Spleen (tissue), 11 donors: ENCODE data around the gene FST. TPM values are rescaled to one million over a fixed set of nuclear protein-coding genes. Genes with fewer than 3 reads are reported as not detected.

Experiments used
- DNase-seq: peaks from one replicate; pipeline ENCODE4 v3.0.0-alpha.2; 2020
- H3K27ac ChIP-seq, 8 donors: fragments of 200-600 bp; sonication (generic) in 7 of 8; 1 replicate in 4 of 8; 2 replicates in 4 of 8; pipeline versions ENCODE4 v1.5.0 to v1.8.0; 2016 to 2021; ENCODE audit warnings: inconsistent platforms in 4 of 8, mild to moderate bottlenecking in 4 of 8, moderate library complexity in 1 of 8
- H3K27me3 ChIP-seq, 7 donors: fragments of 200-600 bp; sonication (generic) in 6 of 7; replicated peaks in 1 of 7; 1 replicate in 4 of 7; 2 replicates in 3 of 7; pipeline versions ENCODE4 v1.5.0 to v1.8.0; 2016 to 2021; ENCODE audit warnings: inconsistent platforms in 3 of 7, mild to moderate bottlenecking in 1 of 7
- H3K36me3 ChIP-seq, 6 donors: fragments of 200-600 bp; sonication (generic) in 5 of 6; 1 replicate in 4 of 6; 2 replicates in 2 of 6; pipeline versions ENCODE4 v1.5.0 to v1.8.0; 2016 to 2021; ENCODE audit warnings: inconsistent platforms in 2 of 6
- H3K4me1 ChIP-seq, 6 donors: fragments of 200-600 bp; sonication (generic) in 5 of 6; 1 replicate in 3 of 6; 2 replicates in 3 of 6; pipeline versions ENCODE4 v1.5.0 to v1.8.0; 2016 to 2021; ENCODE audit warnings: inconsistent platforms in 3 of 6
- H3K4me3 ChIP-seq, 8 donors: fragments of 200-600 bp; sonication (generic) in 7 of 8; 1 replicate in 4 of 8; 2 replicates in 4 of 8; pipeline versions ENCODE4 v1.5.0 to v1.8.0; 2016 to 2021; ENCODE audit warnings: inconsistent platforms in 4 of 8, mild to moderate bottlenecking in 4 of 8, moderate library complexity in 2 of 8
- H3K9me3 ChIP-seq, 8 donors: fragments of 200-600 bp; sonication (generic) in 7 of 8; 1 replicate in 4 of 8; 2 replicates in 4 of 8; pipeline versions ENCODE4 v1.5.0 to v1.8.0; 2016 to 2021; ENCODE audit warnings: inconsistent platforms in 4 of 8
- POLR2A ChIP-seq, 3 donors: fragments of 450-650 bp; IDR thresholded peaks; one replicate each; pipeline ENCODE4 v1.5.1; 2017; ENCODE audit warnings: antibody characterized with exemption in 3 of 3, mild to moderate bottlenecking in 1 of 3
- POLR2AphosphoS5 ChIP-seq, 3 donors: sonication (generic); formaldehyde crosslinking; IDR thresholded peaks; one replicate each; pipeline ENCODE4 v1.5.1; 2017; ENCODE audit warnings: antibody characterized with exemption in 3 of 3
- WGBS, 5 donors: extraction: QIAGEN DNeasy Blood & Tissue Kit in 3 of 5; methylation state at CpG; one replicate each; pipeline versions ENCODE4 v1.1.5 to v1.1.7; 2013 to 2018; 5-methylcytosine and 5-hydroxymethylcytosine counted together
- intact Hi-C: fragments of 100-400 bp; cut with DNase I; formaldehyde crosslinking; loops from one replicate; pipeline ENCODE4 v1.15.0; 2023; ENCODE audit warnings: low total_unique reads
- polyA plus RNA-seq, 3 donors: library from polyadenylated mRNA; stranded (reverse); fragments of 200-250 nt; gene quantifications; one replicate each; pipeline ENCODE4 v1.2.1, GENCODE V29; 2013
- total RNA-seq, 7 donors: library from RNA; depleted of rRNA in 3 of 7; stranded (reverse); fragments of >200 nt in 3 of 7; fragmentation: NEBNext Ultra II Directional in 4 of 7; extraction: Animal tissue kit (Norgen Biotek cat#: 25700) in 4 of 7; gene quantifications; one replicate each; pipeline versions ENCODE4 v1.1.0 to v1.2.1, GENCODE V29; 2016 to 2021
- TF ChIP-seq, protein P1 (sequence below), 11 experiments: fragments of 200-600 bp in 7 of 11; fragments of 450-650 bp in 4 of 11; sonication (generic) in 4 of 11; IDR thresholded peaks in 8 of 11; conservative IDR thresholded peaks in 3 of 11; 1 replicate in 7 of 11; 2 replicates in 4 of 11; pipeline versions ENCODE4 v1.4.0 to v1.8.0; 2016 to 2021; ENCODE audit warnings: antibody characterized with exemption in 11 of 11, inconsistent platforms in 4 of 11, mild to moderate bottlenecking in 1 of 11
- donor health status: healthy with polysubstance abuse.
- donor health status: DM: no; HTN: no; CAD: no; lungs with moderate emphysema.
- donor health status: DM: no; HTN: no; CAD: no.
- donor health status: Bipolar disorder and iron deficiency.
- donor health status: healthy.
- donor health status: DM: no; HTN: no; CAD: no.
- donor health status: DM: yes; HTN: yes; CAD: no.

Gene FST
- total and polyA plus RNA-seq, 10 donors: 0.06 to 0.40 (median 0.21) TPM; not detected in 6

DNA sequence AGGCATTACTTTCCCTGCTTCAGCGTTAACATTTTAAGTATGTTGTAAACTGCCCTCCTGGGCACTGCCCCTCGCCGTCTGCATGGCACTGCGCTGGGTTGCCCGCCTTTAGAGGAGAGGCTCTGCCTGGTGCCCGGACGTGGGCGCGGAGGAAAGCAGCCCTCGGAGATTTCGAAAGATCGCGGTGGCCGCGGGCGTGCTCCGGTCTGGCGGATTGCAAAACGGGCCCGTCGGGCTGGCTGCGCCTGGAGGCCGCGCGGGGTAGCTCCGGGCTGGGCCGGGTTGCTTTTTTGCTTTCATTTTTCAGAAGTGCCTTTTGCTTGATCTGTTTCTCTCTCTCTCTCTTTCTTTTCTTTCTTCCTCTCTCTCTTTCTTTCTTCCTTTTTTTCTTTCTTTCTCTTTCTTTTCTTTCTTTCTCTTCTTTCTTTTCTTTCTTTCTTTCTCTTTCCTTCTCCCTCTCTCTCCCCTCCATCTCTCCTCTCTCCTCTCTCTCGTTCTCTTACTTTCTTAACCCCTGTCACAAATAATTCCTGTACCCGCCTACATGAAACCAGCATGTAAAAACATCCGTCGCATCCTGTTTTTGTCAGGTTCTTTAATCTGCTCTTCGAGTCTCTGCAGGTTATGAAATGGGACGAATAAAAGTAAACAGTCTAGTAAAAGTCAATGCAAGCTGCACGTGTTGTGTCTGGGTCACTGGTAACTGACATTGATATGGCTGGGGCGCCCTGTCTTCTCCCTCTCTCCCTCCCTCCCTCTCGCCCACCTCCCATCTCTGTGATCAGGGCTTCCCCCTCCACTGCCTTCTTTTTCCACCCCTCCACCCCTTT, 1.7 kb downstream of the FST start:
- intact Hi-C loops: loop anchor here (10.0 kb wide), 1 partner anchor 1383 kb away; no protein-coding TSS in a partner anchor
- TF ChIP-seq POLR2AphosphoS5 (IDR thresholded peaks at IDR 0.05) (peak; percentile 14 to 65 (median 46)), POLR2A (IDR thresholded peaks at IDR 0.05) (no peak)
- TF ChIP-seq, protein P1, sequence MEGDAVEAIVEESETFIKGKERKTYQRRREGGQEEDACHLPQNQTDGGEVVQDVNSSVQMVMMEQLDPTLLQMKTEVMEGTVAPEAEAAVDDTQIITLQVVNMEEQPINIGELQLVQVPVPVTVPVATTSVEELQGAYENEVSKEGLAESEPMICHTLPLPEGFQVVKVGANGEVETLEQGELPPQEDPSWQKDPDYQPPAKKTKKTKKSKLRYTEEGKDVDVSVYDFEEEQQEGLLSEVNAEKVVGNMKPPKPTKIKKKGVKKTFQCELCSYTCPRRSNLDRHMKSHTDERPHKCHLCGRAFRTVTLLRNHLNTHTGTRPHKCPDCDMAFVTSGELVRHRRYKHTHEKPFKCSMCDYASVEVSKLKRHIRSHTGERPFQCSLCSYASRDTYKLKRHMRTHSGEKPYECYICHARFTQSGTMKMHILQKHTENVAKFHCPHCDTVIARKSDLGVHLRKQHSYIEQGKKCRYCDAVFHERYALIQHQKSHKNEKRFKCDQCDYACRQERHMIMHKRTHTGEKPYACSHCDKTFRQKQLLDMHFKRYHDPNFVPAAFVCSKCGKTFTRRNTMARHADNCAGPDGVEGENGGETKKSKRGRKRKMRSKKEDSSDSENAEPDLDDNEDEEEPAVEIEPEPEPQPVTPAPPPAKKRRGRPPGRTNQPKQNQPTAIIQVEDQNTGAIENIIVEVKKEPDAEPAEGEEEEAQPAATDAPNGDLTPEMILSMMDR (IDR thresholded peaks at IDR 0.05 in 8 of 11, conservative IDR thresholded peaks at IDR 0.05 in 3 of 11): peak in 7 of 11 experiments; percentile 20 to 56 (median 42)
- H3K27me3 ChIP-seq: peaks cover 0 to 73% (median 30%) of the 10 kb centered on the region in 7 donors
- H3K36me3 ChIP-seq: no peaks in the 10 kb centered on the region
- peak overlapping the region; percentile 26 to 72 (median 58) for H3K4me3 ChIP-seq
- peak; percentile 89 for DNase-seq
- 0 to 2% (median 1%) methylated on average over 29 to 36 of the region's 36 CpGs for WGBS, 5 donors
- H3K27ac ChIP-seq: peak overlapping the region in 1 of 8 donors; percentile 25
- H3K9me3 ChIP-seq: no peaks in the 10 kb centered on the region
- peaks cover 14 to 53% (median 42%) of the 10 kb centered on the region in 6 donors for H3K4me1 ChIP-seq

DNA sequence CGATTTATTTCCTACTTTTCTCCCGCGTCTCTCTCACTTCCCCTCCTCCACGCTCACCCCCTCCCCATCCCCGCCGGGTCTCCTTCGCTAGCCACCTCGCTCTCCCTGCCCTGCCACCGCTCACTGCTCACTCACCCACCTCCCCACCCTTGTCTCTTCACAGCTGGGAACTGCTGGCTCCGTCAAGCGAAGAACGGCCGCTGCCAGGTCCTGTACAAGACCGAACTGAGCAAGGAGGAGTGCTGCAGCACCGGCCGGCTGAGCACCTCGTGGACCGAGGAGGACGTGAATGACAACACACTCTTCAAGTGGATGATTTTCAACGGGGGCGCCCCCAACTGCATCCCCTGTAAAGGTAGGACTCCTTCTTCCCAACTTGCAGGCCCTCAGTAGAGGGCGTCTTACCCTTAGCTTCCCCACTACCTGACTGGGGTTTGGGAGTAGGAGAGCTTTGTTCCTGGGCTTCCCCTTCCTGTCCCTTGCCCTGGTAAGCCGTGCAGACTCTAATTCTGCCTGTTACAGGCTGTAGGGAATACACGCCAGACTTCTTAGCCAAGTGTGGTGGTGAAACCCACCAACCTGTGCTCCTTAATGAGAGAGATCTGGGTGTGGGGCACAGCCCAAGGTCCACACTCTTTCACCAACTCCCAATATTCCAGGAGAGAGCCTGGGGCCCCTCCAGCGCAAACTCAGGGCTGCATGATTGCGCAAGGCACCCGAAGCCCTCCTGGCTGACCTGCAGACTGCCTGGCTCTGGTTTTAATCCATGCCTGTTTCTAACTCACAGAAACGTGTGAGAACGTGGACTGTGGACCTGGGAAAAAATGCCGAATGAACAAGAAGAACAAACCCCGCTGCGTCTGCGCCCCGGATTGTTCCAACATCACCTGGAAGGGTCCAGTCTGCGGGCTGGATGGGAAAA, 2.5 kb downstream of the FST start:
- Histone ChIP-seq H3K36me3 (no peaks in the 10 kb centered on the region), H3K27me3 (peaks cover 0 to 74% (median 28%) of the 10 kb centered on the region in 7 donors), H3K4me3 (peak overlapping the region; percentile 0 to 72 (median 58)), H3K4me1 (peaks cover 14 to 52% (median 42%) of the 10 kb centered on the region in 6 donors), H3K9me3 (no peaks in the 10 kb centered on the region), H3K27ac (no peak overlapping the region)
- DNase-seq: peak; percentile 79
- intact Hi-C loops: loop anchor here (10.0 kb wide), 1 partner anchor 1382 kb away; no protein-coding TSS in a partner anchor
- WGBS, 5 donors: 32 to 35% (median 34%) methylated on average over 34 to 35 of the region's 35 CpGs
- TF ChIP-seq, protein P1 (IDR thresholded peaks at IDR 0.05 in 8 of 11, conservative IDR thresholded peaks at IDR 0.05 in 3 of 11): no peak
- TF ChIP-seq POLR2A (IDR thresholded peaks at IDR 0.05): no peak
- no peak for TF ChIP-seq POLR2AphosphoS5 (IDR thresholded peaks at IDR 0.05)

DNA sequence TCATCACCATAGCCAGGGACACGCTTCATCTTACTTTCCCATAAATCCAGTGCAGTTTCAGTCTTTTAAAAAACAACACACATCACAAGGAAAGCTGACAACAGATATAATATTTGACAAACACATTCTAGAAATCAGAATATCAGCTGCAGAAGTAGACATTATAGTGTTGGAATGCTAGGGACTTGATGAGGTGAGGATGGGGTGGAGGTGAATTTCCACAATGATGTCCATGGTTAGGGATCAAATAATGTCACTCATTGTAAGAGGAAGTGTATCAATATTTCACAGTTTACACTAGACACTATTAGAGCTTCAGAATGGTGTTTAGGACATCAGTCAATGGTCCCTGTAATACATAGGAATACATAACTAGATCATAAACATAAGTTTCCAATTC, 7.0 kb downstream of the FST start:
- WGBS, 5 donors: 83 to 100% (median 86%) methylated on average over 1 of the region's 1 CpG
- no peak for DNase-seq
- Histone ChIP-seq H3K9me3 (no peaks in the 10 kb centered on the region), H3K4me3 (no peak overlapping the region), H3K36me3 (no peaks in the 10 kb centered on the region), H3K27me3 (peaks cover 0 to 54% (median 3%) of the 10 kb centered on the region in 7 donors), H3K4me1 (peaks cover 0 to 9% (median 3%) of the 10 kb centered on the region in 6 donors), H3K27ac (no peak overlapping the region)
- TF ChIP-seq, protein P1 (IDR thresholded peaks at IDR 0.05 in 8 of 11, conservative IDR thresholded peaks at IDR 0.05 in 3 of 11): no peak
- TF ChIP-seq POLR2A (IDR thresholded peaks at IDR 0.05): no peak
- TF ChIP-seq POLR2AphosphoS5 (IDR thresholded peaks at IDR 0.05): no peak
- intact Hi-C loops: loop anchor here (10.0 kb wide), 1 partner anchor 1377 kb away; no protein-coding TSS in a partner anchor
